ENCODE data around the gene SOX13.

The SOX13 gene

DNA sequence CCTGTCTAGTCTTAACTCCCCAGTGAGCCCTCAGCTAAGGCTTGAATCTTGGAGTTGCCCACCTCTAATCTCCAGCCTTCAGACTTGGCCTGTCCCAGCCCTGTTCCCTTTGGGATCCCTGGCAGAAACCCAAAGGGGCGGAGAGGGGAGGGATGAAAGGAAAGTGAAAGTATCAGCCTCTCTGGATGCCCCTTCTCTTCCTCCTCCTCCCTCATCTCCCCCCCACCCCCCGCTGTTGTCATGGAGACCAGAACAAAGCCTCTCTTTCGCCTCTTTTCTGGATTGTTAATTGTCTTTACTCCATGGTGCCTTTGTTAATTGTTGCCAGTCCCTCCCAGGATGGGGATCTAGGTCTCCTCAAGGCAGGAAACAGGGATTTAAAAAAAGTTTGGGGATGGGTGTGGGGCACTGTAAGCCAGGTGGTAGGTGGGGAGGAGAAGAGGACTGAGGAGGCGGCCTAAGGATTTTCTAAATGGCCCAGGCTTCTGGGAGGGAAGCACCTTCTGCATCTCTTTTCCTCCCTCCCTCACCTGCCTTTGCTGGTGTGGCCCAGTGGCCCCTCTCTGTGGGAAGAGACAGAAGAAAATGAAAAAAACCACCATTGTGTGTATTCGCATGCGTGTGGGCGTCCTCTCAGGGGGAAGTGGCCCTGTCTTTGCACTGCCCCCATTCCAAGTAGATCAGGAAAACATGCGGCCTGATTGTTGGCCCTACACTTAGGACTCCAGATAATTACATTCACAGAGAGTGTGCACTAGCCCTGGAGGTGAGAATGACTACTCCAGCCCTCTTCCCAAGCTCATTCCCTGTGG is 7.5 kb upstream of the SOX13 start:
- DNase-seq: no peak

DNA sequence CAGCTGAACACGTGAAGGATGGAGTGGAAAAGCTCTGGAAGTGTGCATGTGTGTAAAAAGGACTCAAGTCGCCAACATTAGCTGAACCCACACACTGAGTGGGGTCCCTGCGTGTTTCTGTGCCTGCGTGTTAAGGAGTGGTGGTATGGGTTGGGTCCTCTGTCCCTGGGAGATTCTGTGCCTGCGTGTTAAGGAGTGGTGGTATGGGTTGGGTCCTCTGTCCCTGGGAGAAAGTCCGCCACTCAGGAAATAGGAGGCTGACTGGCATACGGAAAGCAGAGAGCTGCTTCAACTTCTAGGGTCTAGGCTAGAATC is 7.0 kb upstream of the SOX13 start:
- DNase-seq: no peak

GRCh38 chr1:204067935-204068334 is 5.0 kb upstream of the SOX13 start:
- DNase-seq: no peak

- DNase-seq: no peak
Measured at GRCh38 chr1:204069887-204070286, 3.0 kb upstream of the SOX13 start.

DNA sequence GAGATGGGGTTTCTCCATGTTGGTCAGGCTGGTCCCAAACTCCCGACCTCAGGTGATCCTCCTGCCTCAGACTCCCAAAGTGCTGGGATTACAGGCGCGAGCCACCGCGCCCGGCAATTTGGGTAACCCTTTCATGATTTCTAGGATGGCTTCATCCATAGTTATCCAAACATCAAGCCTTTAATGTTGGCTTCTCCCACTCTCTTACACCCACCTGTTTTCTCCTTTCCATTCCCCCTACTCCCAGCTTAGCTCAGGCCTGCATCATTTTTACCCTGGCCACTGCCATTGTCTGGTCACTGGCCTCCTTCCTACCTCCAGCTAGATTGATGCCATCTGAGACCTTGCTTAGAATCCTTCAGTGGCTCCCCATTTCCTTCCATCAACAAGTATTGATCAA is 2.0 kb upstream of the SOX13 start:
- no peak for DNase-seq

DNA sequence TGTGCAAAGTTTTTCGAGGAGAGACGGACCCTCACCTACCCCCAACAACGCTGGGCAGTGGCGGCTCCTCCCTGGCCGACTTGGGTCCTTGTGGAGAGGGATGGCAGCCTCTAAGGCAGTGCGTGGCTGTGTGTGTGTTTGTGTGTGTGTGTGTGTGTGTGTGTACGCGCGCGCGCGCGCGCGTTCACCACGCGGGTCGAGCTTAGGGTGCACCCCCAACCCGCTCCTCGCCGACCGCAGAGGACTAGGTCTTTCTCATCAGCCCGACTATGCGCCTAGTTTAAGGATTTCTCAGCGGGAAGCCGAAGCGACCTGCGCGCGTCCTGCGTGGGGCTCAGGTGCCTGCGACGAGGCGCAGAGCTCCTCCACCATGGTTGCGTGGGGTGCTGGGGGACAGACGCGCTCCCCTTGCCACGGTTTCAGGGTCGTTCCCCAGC is 940 bp downstream of the SOX13 start:
- DNase-seq: no peak

DNA sequence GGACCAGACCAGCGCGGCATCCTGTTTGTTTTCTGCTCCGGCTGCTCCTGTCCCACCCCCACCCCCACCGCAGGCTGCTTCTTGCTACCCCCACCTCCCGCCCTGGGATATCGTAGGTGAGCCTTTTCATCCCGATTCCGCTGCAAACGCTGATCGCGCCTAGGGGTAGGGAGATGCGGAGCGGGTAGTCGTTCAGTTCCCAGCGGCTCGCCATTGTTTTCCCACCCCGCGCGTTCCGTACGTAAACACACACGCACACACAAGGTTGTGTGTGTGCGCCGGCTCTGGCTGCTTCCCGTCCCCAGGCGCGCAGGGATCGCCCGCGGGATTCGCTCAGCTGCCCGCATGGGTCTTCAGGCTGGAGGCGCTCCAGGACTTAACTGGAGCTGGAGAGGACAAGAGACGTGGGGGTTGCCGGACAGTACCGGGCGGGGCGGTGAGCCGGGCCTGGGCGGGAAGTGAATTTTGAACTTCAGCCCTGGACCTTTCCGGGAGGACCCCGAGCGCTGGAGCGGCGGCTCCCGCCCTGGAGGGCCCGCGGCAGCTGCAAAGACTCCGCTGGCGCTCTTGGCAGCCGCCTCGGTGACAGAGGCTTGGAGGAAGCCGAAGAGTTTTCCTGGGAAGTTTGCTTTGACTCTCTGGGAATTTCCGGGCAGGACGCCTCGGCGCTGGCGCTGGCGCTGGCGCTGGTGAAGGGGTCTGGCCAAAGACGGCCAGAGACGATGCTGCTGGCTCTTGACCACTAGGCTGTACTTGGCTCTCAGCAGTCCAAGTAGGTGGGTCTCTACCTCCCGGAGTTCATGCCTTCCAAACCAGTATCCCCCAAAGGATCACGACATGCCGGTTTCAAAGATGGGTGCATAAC is 1.6 kb downstream of the SOX13 start:
- DNase-seq: peak; percentile 53

DNA sequence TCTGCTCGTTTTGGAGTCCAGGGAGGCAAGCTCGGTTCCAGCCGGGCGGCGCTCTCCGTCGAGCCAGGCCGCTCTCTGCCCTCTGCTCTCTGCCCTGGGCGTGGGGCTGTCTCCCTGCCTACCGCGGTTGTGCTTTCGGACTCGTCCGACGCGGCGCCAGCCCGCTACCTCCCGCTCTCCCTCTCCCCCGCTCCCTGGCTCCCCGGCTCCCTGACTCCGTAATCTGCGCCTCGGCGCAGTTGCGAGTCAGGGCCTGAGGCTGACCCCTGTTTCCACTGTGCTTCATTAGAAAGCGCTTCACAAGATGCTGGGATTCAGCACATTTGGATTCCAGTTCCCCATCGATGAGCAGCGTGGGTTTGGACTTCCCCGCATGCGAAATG is 2.2 kb downstream of the SOX13 start:
- DNase-seq: no peak

GRCh38 chr1:204075890-204076846 is 3.3 kb downstream of the SOX13 start:
- no peak for DNase-seq

GRCh38 chr1:204076891-204077290 is 4.0 kb downstream of the SOX13 start:
- DNase-seq: no peak

DNA sequence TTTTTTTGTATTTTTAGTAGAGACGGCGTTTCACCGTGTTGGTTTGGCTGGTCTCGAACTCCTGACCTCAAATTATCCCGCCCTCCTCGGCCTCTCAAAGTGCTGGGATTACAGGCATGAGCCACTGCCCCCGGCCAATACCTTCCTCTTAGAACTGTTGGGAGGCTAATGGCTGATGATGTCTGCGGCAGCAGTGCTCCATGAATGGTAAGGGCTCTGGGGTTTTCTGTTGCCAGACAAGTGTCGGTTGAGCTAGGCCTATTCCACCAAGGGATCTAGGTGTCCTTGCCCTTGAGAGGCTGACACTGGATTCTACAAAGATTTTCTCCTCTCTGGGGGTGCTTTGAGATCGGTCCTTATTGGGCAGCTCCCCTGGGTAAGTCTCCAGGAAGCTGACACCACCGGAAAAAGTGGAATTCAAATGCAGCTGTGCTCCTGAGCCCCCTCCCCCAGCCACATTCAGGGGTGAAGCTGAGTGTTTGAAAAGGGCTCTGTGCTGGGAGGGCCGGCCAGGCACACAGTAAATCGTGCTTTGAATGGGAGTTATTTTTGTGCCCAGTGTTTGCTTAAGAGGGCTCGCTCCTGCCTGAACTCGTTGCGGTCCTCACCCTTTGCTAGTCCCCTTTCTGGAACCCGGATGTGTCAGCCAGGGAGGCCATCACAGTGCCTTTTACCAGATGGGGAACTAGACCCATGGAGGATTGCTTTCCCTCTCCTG is 5.2 kb downstream of the SOX13 start:
- DNase-seq: peak; percentile 92

DNA sequence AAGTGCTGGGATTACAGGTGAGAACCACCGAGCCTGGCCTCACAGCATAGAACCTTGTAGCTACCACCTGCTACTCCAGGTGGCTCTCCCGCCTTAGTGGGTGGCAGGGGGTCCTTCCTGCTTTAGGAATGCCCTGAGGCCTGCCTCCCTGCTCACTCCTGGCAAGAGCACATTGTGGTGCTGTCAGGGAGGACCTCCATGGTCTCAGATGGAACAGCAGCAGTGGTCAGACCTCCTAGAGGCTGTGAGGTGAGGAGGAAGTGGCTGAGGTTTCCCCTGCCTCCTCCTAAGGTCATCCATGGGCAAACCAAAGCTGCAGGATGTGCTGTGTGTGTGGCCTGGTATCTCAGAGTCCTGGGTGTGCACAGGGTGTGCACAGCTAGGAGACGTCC is 6.7 kb downstream of the SOX13 start:
- no peak for DNase-seq

GRCh38 chr1:204080163-204080903 is 7.4 kb downstream of the SOX13 start:
- DNase-seq: peak; percentile 87

DNA sequence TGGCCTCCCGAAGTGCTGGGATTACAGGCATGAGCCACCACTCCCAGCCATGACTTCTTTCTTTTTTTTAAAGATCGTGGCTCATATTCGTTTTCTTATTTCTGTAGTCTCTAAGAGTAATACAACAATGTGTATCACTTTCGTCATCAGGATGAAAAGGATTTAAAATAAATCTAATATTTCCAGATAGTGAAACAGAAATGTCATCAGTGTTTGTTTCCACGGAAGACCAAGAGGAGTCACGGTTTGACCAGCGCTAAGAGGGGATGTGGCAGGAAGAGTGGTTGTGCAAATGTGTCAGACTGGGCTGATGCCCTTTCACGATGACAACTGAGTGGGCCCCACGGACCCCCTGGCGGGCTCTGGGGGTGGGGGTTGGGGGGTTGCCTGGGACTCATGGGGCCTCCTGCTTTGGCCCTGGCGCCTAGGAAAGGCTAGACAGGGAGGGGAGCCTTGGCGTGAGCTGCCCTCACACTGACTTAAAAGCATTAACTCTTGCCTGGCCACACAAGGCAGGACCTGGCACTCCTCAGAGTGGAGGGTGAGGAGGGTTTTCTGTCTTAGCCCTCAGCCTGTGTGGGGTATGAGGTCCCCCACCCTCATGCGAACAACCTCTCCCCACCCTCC is 8.4 kb downstream of the SOX13 start:
- DNase-seq: no peak

DNA sequence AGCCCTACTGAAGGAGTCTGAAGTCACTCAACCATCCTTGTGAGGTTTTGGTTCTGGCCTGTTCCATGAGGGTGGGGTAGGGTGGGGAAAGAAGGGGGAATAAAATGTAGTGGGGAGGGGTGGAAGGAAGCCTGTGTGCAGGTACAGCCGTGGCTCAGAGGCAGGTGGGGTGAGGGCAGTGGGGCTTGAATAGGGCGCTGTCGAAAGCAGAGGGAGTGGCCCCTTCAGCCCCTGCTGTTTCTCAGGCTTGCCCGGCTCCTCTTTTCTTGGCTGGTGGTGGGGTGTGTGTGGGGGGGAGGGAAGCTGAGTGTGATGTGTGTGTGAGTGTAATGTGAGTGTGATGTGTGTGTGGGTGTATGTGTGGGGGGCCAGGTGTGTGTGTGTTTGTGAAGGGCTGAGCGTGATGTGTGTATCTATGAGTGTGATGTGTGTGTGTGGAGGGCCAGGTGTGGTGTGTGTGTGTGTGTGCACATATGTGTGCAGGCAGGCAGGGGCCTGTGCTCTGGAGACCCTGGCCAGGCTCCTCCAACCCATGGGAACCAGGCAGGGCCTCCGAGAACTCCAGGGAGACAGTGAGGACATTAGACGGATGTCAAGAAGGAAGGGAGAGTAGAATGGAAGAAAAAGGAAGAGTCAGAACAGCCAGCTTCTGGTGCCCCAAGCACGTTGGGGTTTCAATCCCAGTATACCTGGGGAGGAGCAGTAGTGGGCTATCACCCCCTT is 9.0 kb downstream of the SOX13 start:
- no peak for DNase-seq

DNA sequence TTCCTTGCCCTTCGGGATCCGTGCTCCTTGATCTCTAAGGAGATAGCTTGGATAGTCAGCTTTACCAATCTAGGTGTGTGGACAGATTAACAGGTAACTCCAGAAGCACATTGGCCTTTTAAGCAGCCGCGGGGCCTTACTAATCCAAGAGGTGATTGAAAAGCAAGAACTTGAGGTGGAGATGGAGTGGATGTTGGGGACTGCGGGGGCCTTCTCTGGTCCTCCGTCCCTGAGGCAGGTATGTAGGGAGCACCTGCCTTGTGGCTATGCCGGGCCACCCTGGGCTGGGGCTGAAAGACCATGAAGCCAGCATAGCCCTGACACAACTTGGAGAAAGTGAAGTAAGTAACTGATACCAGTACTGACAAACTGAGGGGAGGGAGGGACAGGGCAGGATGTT is 10.6 kb downstream of the SOX13 start:
- DNase-seq: no peak

DNA sequence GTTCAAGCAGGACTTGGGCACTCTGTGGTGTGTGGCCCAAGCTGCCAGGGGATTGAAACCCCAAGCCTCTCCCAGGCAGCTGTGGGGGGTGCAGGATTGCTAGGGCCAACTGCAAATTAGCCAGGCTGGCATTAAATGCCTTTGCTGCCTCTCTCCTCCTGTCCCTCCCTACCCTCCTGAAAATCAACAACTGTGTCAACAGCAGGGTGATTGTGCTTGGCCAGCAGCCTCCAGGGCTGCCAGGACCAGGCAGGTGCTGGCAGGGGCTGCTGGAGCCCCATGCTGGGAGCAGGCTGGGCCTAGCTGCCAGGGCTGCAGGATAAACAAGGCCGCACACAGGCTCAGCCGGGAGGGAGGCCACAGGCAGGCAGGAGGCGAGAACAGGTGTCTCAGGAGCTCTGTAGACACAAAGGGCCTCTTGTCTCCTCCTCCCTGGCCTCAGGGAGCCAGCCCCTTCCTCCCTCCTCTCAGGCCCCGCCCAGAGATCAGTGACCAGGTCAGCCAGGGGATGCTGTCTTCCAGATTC is 11.4 kb downstream of the SOX13 start:
- peak; percentile 99 for DNase-seq

DNA sequence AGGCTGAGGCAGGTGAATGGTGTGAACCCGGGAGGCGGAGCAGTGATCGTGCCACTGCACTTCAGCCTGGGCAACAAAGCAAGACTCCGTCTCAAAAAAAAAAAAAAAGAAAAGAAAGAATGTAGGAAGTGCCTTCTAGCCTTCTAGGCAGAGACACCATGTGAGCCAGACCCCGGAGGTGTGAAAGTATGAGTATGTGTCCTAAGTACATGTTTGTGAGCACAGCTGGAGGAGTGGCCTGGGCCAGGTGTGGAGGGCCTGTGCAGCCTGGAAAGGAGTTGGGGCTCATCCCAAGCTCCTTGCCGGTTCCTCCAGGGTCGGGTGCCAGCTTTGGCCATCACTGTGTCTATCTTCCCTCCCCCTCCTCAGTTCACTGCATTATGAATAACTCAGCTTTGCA is 13.0 kb downstream of the SOX13 start:
- no peak for DNase-seq

GRCh38 chr1:204087181-204087892 is 14.4 kb downstream of the SOX13 start:
- DNase-seq: no peak

Data from NCI-H1092 (cell line).